Measurements from ENCODE around the gene REEP5.
"Not testable (repeated sequence)": the region's sequence is repeated elsewhere in the genome, so short reads cannot be mapped to it uniquely, and the experiment has no call there.

REEP5 gene

GRCh38 chr5:112921833-112922817 is at the start of gene REEP5:
Gene REEP5 (minus strand): TSS chr5:112922227. CDS start chr5:112922190, 37 bp downstream.
- DNase-seq, result peak; percentile 58 to 88

GRCh38 chr5:112971276-112971675 is 49.2 kb upstream of the REEP5 start:
- DNase-seq, result peak; percentile 81 to 84

DNA sequence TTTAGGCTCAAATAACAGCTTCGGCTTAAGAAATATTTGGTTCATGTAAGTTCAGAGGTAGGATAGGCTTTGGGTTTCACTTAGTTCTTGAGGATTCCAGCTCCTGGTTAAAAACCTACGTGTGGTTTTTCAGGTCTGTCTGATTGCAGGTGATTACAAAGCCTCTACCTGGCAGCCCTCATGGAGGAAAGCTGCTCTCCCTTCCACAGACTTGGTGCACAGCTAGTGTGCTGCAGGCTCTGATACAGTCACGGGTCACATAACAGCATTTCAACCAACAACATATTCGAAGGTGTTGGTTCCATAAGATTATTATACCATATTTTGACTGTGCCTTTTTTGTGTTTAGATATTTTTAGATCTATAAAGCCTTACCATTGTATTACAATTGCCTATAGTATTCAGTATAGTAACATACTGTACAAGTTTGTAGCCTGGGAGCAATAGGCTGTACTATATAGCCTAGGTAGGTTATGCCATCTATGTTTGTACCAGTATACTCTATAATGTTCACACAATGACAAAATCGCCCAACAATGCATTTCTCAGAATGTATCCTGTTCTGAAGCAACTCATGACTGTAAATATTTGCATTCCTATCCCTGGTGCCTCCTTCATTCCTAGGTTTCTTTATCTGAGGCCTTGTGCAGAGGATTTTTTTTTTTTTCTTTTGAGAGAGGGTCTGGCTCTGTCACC is 46.5 kb upstream of the REEP5 start:
- DNase-seq, result peak in 1 of 2 experiments; percentile 43

DNA sequence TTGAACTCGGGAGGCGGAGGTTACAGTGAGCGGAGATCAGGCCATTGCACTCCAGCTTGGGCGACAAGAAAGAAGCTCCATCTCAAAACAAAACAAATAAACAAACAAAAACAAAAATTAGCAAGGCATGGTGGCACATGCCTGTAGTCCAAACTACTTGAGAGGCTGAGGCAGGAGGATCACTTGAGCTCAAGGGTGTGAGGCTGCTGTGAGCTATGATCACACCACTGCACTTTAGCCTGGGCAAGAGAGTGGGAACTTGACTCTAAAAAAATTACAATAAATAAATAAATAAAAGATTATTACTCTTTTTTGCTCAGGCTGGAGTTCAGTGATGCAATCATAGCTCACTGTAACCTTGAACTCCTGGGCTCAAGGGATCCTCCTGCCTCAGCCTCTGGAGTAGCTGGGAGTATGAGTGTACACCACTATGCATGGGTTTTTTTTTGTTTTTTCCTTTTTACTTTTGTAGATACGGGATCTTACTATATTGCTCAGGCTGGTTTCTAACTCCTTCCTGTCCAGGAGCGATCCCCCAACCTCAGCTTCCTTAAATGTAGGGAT is 45.6 kb upstream of the REEP5 start:
- DNase-seq, result no peak

GRCh38 chr5:112965733-112966306 is 43.8 kb upstream of the REEP5 start:
- no peak for DNase-seq

DNA sequence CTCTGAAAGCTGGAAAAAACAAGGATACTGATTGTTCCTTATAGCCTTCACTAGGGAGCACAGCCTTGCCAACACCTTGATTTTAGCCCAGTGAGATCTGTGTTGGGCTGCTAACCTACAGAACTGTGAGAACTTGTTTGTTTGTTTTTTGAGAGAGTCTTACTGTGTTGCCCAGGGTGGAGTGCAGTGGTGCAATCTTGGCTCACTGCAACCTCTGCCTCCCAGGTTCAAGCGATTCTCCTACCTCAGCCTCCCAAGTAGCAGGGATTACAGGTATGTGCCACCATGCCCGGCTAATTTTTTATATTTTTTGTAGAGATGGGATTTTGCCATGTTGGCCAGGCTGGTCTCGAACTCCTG is 41.3 kb upstream of the REEP5 start:
- not testable (repeated sequence) for DNase-seq

GRCh38 chr5:112960863-112961504 is 39.0 kb upstream of the REEP5 start:
- DNase-seq, result no peak

GRCh38 chr5:112960315-112960714 is 38.3 kb upstream of the REEP5 start:
- no peak for DNase-seq

DNA sequence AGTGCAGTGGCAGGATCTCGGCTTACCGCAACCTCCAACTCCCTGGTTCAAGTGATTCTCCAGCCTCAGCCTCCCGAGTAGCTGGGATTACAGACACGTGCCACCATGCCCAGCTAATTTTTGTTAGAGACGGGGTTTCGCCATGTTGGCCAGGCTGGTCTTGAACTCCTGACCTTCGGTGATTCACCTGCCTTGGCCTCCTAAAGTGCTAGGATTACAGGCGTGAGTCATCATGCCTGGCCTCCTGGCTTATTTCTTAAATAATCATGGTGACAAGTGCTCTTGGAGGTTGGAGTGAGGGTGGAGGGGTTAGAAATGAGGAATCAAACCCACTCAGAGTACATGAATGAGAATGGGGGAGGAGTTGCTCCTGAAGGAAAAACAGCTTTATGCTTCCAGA is 37.8 kb upstream of the REEP5 start:
- DNase-seq, result not testable (repeated sequence)

DNA sequence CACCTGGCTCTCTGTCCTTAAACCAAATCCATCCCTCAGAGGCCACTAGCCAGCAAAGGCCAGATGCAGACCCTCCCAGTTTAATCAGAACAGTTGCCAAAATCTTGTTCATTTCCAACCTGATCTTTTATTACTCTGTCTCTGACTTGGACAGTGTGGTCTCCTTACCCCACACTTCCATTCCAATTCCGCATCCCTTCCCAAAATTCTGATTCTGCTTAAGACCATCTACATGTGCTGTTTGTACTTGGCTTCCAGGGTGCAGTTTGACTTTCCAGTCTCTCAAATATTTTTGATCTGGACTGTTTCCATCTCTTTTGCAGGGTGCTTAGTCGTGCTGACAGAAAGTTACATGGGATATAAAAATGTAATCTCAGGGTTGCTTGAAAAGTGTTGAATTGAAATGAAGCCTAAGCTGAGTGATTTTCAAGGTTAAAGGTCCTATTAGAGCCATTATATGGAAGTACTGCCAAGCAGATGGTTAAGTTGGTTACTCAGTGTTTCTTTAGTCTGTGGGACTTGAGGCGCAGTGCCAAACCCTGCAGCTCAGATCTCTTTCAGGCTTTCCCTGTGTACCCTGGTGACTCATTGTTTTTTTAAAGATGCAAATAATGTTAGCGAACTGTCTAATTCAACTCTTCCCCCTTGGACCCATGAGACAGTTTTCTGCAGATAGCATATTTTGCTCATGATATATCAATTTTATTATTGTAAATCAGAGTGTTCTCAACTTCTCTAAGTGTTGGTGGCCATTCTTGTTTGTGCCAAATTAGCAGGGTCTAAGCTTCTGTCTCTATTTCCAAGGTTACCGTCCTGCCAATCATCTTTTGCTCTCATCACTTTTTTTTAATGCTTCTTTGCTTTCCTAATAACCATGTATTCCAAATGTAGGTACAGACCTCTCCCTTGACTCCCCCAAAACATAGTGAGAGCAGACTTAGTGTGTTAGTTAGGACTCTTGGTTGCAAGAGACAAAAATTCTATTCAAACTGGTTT is 36.4 kb upstream of the REEP5 start:
- DNase-seq, result peak; percentile 53 to 60

GRCh38 chr5:112957036-112957808 is 35.2 kb upstream of the REEP5 start:
- DNase-seq, result peak; percentile 46 to 71

DNA sequence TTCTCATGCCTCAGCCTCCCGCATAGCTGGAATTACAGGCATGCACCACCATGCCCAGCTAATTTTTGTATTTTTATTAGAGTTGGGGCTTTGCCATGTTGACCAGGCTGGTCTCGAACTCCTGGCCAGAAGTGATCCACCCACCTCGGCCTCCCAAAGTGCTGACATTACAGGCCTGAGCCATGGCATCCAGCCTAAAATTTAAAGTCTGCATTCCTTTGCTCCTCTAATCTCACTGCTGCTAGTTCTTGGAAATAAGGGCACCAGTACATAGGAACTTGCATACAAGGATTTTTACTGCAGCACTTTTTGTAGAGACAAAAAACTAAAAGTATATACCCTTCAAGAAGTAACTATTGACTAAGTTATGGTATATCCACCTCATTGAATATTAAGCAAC is 34.6 kb upstream of the REEP5 start:
- no peak for DNase-seq

DNA sequence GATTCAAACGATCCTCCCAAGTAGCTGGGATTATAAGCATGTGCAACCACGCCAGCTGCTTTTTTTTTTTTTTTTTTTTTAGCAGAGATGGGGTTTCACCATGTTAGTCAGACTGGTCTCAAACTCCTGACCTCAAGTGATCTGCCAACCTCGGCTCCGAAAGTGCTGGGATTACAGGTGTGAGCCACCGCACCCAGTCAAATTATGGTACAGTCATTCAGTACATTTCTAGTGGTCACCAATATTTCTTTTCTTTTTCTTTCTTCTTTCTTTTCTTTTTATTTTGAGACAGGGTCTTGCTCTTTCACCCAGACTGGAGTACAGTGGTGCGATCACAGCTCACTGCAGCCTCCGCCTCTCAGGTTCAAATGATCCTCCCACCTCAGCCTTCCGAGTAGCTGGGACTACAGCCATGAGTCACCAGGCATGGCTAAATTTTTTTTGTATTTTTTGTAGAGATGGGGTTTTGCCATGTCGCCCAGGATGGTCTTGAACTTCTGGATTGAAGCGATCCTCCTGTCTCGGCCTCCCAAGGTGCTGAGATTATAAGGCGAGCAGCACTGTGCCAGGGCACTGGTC is 29.2 kb upstream of the REEP5 start:
- no peak for DNase-seq

- no peak for DNase-seq
Measured at GRCh38 chr5:112948458-112948857, 26.4 kb upstream of the REEP5 start.

- DNase-seq, result no peak
Measured at GRCh38 chr5:112940670-112941069, 18.6 kb upstream of the REEP5 start.

DNA sequence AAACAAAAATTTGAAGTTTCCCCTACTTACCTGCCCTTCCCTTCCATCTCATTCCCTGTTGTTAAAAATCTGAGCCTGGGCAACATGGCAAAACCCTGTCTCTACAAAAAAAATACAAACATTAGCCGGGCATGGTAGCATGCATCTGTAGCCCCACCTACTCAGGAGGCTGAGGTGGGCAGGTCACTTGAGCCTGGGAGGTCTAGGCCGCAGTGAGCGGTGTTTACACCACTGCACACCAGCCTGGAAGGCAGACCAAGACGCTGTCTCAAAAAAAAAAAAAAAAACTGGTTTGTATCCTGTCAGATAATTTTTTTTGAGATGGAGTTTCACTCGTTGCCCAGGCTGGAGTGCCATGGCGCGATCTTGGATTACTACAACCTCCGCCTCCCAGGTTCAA is 16.3 kb upstream of the REEP5 start:
- DNase-seq, result no peak

- DNase-seq, result no peak
Measured at GRCh38 chr5:112935675-112936074, 13.6 kb upstream of the REEP5 start.

DNA sequence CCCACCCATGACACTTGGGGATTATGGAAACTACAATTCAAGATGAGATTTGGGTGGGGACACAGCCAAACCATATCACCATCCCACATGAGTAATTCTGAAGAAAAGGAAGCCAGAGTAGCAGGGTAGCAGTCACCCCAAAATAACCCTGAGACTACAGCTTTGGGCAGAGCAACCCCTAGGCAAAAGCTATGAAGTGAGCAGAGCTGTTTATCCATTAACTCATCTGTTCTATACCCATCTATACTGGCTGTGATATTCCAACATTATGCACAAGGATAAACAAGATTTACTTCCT is 12.3 kb upstream of the REEP5 start:
- DNase-seq, result no peak

- DNase-seq, result no peak
Measured at GRCh38 chr5:112933651-112934365, 11.8 kb upstream of the REEP5 start.

DNA sequence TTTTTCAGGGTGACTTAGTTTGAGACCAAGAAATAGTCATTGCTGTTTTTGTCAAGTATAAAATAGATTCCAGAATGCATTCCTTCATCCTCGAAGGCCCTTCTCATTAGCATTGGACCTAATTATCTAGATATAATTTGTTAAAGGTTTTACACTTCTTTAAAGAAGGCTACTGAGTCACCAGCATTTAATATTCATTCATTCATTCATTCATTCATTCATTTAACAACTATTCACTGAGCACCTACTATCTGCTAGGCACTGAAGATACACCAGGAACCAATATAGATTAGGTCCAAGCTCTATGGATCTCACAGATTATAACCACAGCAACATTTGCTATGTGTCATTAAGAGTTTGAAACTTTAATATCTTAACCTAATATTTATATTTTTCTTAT is 11.1 kb upstream of the REEP5 start:
- no peak for DNase-seq
